ENCODE data around the gene RETREG3. TPM values are rescaled to one million over a fixed set of nuclear protein-coding genes. Genes with fewer than 3 reads are reported as not detected.
"Not testable (repeated sequence)": the region's sequence is repeated elsewhere in the genome, so short reads cannot be mapped to it uniquely, and the experiment has no call there.

RETREG3 gene
- total and polyA plus RNA-seq, 2 experiments from 2014 or later = 48.0 to 56.4 TPM

GRCh38 chr17:42555961-42556617, 53.1 kb downstream of the RETREG3 start:
- DNase-seq (ENCODE audit: low read depth in 1 of 2, low spot score in 1 of 2) = peak in 1 of 2 donors; percentile 52
- H3K27me3 ChIP-seq; H3K36me3 ChIP-seq; H3K4me1 ChIP-seq (ENCODE audit: low read depth); H3K9me3 ChIP-seq (ENCODE audit: low read depth); H3K4me3 ChIP-seq: not testable (repeated sequence)
- peak overlapping the region; percentile 95 for H3K27ac ChIP-seq
- TF ChIP-seq CTCF (IDR thresholded peaks at IDR 0.05; ENCODE audit: low read depth, low read length) = peak; percentile 21

- peak overlapping the region; percentile 95 for H3K27ac ChIP-seq
- H3K27me3 ChIP-seq = no peaks in the 10 kb centered on the region
- DNase-seq (ENCODE audit: low read depth in 1 of 2, low spot score in 1 of 2) = no peak
- TF ChIP-seq CTCF (IDR thresholded peaks at IDR 0.05; ENCODE audit: low read depth, low read length) = no peak
- peaks cover 5% of the 10 kb centered on the region for H3K4me1 ChIP-seq (ENCODE audit: low read depth)
- no peaks in the 10 kb centered on the region for H3K36me3 ChIP-seq
- no peaks in the 10 kb centered on the region for H3K9me3 ChIP-seq (ENCODE audit: low read depth)
- H3K4me3 ChIP-seq = peak overlapping the region; percentile 77
Observed at GRCh38 chr17:42555122-42555622, 54.0 kb downstream of the RETREG3 start.

GRCh38 chr17:42554250-42555121, 54.7 kb downstream of the RETREG3 start:
- peak overlapping the region; percentile 95 for H3K27ac ChIP-seq
- DNase-seq (ENCODE audit: low read depth in 1 of 2, low spot score in 1 of 2) = peak; percentile 85 to 95
- no peaks in the 10 kb centered on the region for H3K9me3 ChIP-seq (ENCODE audit: low read depth)
- H3K27me3 ChIP-seq = no peaks in the 10 kb centered on the region
- H3K4me3 ChIP-seq = peak overlapping the region; percentile 77
- no peaks in the 10 kb centered on the region for H3K36me3 ChIP-seq
- H3K4me1 ChIP-seq (ENCODE audit: low read depth) = peaks cover 5% of the 10 kb centered on the region
- TF ChIP-seq CTCF (IDR thresholded peaks at IDR 0.05; ENCODE audit: low read depth, low read length) = no peak

- Histone ChIP-seq H3K4me3 (peak overlapping the region; percentile 77), H3K36me3 (no peaks in the 10 kb centered on the region), H3K27ac (peak overlapping the region; percentile 95)
Observed at GRCh38 chr17:42553866-42554249, 55.3 kb downstream of the RETREG3 start.

More at GRCh38 chr17:42553866-42554249, 55.3 kb downstream of the RETREG3 start:
- H3K4me1 ChIP-seq (ENCODE audit: low read depth) = peaks cover 5% of the 10 kb centered on the region
- TF ChIP-seq CTCF (IDR thresholded peaks at IDR 0.05; ENCODE audit: low read depth, low read length) = no peak
- H3K27me3 ChIP-seq = no peaks in the 10 kb centered on the region
- no peaks in the 10 kb centered on the region for H3K9me3 ChIP-seq (ENCODE audit: low read depth)
- no peak for DNase-seq (ENCODE audit: low read depth in 1 of 2, low spot score in 1 of 2)

Data from cardiac muscle cell (in vitro differentiated cells and primary cell).